HG03520 (cell line): ENCODE measurements around the gene ERAP2.
"Not testable (repeated sequence)": the region's sequence is repeated elsewhere in the genome, so short reads cannot be mapped to it uniquely, and the experiment has no call there.

Experiments used
- ATAC-seq: cut with Tn5 transposase; IDR thresholded peaks from one replicate; pipeline ENCODE4 v1.9.1; 2021; ENCODE audit warnings: mild to moderate bottlenecking, moderate library complexity; ENCODE audit not compliant: unreplicated experiment

The ERAP2 gene

GRCh38 chr5:96863114-96863513 lies 13.2 kb upstream of the ERAP2 start:
- no peak for ATAC-seq

- ATAC-seq: no peak
Measured at GRCh38 chr5:96863949-96864584, 12.2 kb upstream of the ERAP2 start.

DNA sequence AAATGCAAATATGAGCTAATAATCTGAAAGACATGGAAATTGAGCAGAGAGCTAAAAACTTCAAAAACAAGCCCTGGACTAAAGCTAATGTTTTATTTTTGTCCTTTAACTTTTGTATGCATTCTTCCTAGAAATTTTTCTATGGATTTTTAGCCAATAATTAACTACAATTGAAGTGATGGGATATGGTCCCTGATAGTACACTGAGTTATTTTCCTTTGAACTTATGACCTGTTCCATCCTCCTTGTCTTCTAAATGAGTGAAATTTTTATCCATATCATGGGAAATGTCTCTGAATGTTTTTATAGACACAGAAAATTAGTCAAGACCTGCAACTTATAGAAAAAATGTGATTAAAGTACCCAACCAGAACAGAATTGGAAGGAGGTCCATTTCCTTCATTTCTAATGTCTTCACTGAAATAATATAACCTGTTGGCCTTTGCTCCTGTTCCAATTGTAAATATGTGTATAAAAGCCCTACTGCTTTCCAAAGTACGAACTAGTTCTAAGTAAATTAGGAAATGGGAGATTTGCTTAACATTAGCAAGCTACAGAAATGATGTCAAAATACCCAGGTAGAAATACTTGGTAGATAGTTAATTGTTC lies 11.3 kb upstream of the ERAP2 start:
- ATAC-seq: no peak

DNA sequence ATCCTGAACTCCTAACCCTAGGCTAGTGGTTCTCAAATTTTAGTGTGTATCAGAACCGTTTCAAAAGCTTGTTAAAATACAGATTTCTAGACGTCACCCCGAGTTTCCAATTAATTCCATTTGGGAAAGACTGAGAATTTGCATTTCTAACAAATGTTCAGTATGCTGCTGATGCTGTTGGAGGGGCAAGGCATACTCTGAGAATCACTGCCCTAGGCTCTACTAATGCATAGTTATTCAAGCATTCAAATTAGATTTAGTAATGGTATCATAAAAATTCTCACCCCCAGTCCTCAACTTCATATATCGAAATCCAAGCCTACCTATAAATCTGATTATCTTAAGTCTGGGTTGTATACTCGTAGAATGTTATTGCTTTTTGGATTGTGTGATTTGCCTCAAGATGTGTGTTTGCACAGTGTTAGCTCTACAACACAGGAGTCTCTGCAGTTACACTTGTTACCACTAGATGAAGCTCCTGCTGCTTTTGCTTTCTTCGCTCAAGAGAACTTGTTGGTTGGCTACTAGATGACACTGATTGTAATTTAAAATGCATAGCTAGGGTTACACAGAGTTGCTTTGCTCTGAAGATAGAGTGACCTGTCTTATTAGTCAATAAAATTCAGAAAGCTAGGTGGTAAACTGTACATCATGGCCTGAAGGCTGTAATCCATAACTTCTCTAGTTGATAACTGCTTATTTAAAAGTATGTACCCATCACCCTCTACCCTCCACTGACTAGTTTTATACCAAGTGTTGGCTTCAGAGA lies 7.5 kb upstream of the ERAP2 start:
- peak; percentile 90 for ATAC-seq

DNA sequence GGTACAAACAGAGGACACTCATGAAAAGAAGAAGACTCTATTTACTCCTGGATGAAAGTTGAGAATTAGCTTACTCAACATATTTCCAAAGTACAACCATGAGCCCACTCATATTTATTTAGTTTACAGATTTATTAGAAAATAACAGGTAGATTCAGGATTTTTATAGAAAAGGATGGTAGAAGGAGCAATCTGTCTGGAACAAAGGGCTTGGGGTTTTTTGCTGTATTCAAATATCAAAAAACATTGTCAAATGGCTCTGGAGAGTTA lies 7.0 kb upstream of the ERAP2 start:
- no peak for ATAC-seq

GRCh38 chr5:96870094-96871026 lies 5.9 kb upstream of the ERAP2 start:
- peak; percentile 77 for ATAC-seq

- ATAC-seq: no peak
Measured at GRCh38 chr5:96871027-96871399, 5.3 kb upstream of the ERAP2 start.

DNA sequence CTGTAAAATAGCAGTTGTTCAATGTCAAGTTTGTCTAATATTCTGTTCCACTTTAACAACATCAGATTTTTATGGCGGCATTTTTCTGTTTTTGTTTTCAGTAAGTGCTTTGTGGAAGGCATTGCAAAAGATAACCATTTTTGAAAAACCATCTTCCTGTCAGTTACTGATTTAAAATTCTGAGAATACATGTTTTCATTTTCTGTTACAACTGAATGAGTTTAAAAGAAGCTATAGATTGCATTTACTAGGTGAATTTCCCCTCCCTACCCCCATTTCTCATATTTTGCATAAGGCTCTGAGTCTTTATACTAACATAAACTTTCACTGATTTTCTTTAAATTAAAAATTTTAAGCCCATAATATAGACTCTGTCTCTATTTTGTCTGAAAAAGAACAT lies 4.6 kb upstream of the ERAP2 start:
- ATAC-seq: no peak

DNA sequence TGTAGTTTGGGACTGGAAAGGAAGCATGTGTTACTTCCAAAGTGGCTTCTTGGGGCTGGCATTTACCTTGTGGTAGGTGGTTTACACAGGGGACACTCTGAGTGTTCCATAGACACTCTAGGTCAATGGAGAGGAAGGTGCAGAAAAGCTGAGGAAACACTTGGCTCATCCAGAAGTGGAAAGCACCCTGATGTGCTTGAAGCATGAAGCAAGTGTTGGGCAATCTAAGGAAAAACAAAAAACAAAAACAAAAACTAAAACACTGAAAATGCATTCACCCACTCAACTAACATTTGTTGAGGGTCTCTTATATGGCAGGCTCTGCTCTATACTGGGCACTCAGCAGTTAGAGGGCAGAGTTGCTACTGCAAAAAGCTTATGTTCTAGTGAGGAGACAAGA lies 2.9 kb upstream of the ERAP2 start:
- no peak for ATAC-seq

DNA sequence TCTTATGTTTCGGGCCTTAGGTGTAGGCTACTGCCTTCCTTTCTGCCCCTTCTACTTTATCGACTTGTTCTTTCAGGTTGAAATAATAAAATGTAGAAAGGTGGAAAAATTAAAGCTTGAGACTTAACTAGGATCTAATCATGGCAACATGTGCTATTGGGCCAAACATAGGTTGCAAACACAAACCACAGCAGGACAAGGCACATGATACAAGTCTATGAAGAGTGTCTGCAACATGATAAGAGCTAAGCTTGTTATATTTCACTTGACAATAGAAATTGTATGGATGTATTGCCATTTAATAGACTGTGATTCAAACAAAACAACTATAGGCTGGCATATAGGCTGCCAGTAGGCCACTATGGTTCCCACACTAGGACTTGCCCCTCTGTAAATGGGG lies 1.7 kb upstream of the ERAP2 start:
- no peak for ATAC-seq

DNA sequence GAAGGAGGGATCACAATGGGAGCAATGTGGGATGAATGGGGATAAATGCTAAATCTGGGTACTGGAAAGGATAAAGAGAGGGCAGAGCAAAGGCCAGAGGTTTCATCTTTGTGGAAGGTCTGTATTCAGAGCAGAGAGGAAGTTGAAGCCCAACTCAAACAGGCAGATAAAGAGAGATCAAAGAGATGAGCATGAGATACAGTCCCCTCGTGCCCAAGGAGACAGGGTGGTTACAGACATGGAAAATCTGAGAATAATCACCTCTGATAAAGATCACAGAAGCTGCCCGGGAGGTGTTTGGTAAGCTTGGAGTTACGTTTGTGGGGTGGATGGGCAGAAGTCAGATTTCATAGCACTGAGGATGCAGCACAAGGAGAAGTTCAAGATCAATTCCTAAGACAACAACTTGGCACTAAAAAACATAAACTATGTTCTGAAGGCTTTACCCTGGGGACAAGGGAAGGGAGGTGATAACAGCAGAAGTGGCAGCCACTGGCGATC lies 459 bp upstream of the ERAP2 start:
- no peak for ATAC-seq

- ATAC-seq: not testable (repeated sequence)
Measured at GRCh38 chr5:96876977-96877469, 723 bp downstream of the ERAP2 start.

GRCh38 chr5:96879665-96880064 lies 3.4 kb downstream of the ERAP2 start:
- no peak for ATAC-seq

DNA sequence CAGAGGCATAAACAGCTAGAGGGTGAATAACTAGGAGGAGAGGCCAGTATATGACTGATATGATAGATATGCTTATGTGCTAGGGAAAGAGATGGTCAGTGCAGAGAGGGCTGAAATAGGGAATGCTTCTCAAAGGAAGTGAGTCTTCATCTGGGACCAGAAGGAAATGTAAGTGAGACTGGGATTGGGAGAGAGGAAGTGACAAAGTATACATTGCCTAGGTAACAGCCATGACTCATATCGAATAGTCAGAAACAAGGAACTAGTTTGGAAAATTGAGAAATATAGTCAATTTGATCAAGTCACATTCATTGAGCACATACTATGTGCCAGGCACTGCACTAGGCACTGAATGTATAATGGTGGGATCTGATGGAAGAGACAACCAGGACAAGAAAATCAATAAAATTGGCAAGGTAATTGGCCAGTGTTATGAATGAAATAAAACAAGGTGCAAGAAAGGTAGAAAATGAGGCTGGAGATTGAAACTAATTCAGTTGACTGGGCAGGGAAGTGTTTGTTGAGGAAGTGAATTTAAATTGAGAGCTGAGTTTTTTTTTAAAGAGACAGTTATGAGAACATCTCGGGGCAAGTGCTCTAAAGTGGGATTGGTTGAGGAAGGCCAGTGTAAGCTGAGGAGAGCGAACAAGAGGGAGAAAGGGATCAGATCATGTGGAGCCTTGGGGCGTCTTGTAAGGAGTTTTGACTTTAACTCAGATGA lies 4.3 kb downstream of the ERAP2 start:
- ATAC-seq: no peak

DNA sequence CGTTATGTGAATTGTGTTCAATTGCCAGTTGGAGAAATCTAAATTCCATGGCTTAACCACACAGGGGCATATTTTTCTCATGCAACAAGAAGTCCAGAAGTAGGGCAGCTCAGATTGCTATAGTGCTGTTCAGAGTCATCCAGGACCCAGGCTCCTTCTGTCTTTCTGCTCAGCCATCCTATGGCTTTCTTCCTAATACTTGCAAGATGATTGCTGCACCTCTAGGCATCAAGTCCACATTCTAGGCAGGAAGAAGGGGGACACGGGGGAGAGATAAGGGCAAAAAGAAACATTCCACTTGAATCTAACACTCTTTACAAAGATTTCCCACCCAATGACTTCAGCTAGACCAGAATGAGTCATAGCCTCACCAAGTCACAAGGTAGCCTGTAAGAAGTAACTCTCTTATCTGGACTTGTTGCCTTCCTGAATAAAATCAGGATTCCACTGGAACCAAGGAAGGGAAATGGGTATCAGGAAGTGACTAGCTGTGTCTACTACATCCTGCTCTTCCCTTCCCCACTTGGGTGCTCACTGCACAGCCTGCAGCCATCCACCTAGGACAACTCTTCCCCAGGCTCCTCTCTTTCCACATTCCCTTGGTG lies 5.3 kb downstream of the ERAP2 start:
- no peak for ATAC-seq

DNA sequence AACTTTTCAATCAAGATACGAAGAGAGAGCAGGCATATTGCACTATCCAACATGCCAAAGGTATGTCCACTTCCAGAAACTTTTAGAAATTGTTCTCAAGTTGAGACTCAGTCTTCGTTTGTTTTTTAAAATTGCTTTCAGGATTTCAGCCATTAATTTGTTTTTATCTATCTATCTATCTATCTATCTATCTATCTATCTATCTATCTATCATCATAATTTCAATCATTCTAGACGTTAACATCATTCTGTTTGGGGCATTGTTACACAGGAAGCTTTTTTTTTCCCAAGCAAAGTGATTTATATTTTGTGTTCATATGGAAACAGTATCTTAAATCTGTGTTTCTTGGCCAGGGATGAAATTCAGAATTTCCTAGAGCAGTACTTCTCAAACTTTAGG lies 7.6 kb downstream of the ERAP2 start:
- ATAC-seq: no peak

GRCh38 chr5:96884995-96885394 lies 8.7 kb downstream of the ERAP2 start:
- ATAC-seq: no peak

GRCh38 chr5:96885518-96886338 lies 9.4 kb downstream of the ERAP2 start:
- peak; percentile 86 for ATAC-seq

GRCh38 chr5:96893342-96893741 lies 17.0 kb downstream of the ERAP2 start:
- no peak for ATAC-seq
